ENCODE measurements around the gene SH2D2A. TPM values are rescaled to one million over a fixed set of nuclear protein-coding genes. Genes with fewer than 3 reads are reported as not detected.

The SH2D2A gene
- total RNA-seq, 2 experiments from 2014 or later, result 157 to 205 TPM

DNA sequence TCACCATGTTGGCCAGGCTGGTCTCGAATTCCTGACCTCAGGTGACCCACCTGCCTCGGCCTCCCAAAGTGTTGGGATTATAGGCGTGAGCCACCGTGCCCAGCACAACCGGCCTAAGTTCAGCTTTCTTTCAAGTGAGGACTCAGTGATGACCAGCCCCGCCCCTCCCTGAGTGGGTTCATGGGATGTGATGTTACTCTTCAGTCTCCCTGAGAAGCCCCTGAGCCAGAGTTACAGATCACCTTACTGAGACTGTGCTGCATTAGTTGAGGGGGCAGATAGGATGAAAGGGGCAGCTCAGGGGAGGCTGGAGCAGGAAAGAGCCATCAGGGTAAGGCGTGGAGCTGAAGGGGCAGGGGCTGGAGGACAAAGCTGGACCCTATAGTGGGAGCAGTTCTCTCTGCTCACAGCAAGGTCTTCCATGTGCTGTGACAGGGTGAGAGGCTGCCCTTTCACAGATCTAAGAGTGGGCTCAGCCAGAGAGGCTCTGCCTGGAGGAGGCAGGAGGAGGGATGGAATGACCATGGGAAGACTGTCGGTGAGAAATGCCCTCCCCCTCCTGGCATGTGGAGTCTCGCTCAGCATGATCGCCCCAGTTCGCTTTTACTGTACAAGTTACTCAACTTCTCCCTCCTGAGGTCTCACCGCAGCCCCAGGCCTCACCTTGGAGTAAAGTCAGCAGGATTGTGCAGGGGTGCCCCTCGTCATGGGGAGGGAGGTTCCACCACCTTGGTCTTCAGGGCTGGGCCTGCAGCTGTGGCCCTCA is 13.4 kb downstream of the SH2D2A start:
- no peaks in the 10 kb centered on the region for H3K9me3 Mint-ChIP-seq (ENCODE audit: low read depth)
- no peak overlapping the region for H3K4me3 Mint-ChIP-seq
- CTCF ChIA-PET, result interaction anchor here (2.5 to 31.5 kb wide), 4 partner anchors 11 to 76 kb away, joined by 11 to 600 read pairs (median 46); partner anchors contain the start of genes INSRR, ISG20L2, METTL25B and NTRK1
- H3K36me3 Mint-ChIP-seq, result peaks cover 25% of the 10 kb centered on the region
- no peak for ATAC-seq
- H3K4me1 Mint-ChIP-seq, result peaks cover 47% of the 10 kb centered on the region
- no peak for DNase-seq
- H3K27me3 Mint-ChIP-seq, result no peaks in the 10 kb centered on the region
- H3K27ac Mint-ChIP-seq, result no peak overlapping the region

GRCh38 chr1:156802421-156802935 is 14.2 kb downstream of the SH2D2A start:
- H3K4me3 Mint-ChIP-seq, result no peak overlapping the region
- H3K9me3 Mint-ChIP-seq (ENCODE audit: low read depth), result no peaks in the 10 kb centered on the region
- DNase-seq, result no peak
- ATAC-seq, result no peak
- peaks cover 19% of the 10 kb centered on the region for H3K36me3 Mint-ChIP-seq
- peak overlapping the region; percentile 68 for H3K27ac Mint-ChIP-seq
- peaks cover 39% of the 10 kb centered on the region for H3K4me1 Mint-ChIP-seq
- CTCF ChIA-PET, result interaction anchor here (0.9 to 31.5 kb wide), 9 partner anchors 10 to 118 kb away, joined by 3 to 600 read pairs (median 8); partner anchors contain the start of genes INSRR, ISG20L2, METTL25B and NTRK1
- H3K27me3 Mint-ChIP-seq, result no peaks in the 10 kb centered on the region

- H3K27me3 Mint-ChIP-seq, result no peaks in the 10 kb centered on the region
- DNase-seq (no peak), ATAC-seq (no peak)
- H3K9me3 Mint-ChIP-seq (ENCODE audit: low read depth), result no peaks in the 10 kb centered on the region
- peak overlapping the region; percentile 68 for H3K27ac Mint-ChIP-seq
- H3K4me3 Mint-ChIP-seq, result no peak overlapping the region
- CTCF ChIA-PET, result interaction anchor here (0.6 to 31.5 kb wide), 18 partner anchors 9 to 269 kb away, joined by 3 to 600 read pairs (median 4); partner anchors contain the start of genes INSRR, ISG20L2, METTL25B and NES
- H3K36me3 Mint-ChIP-seq, result peaks cover 16% of the 10 kb centered on the region
- peaks cover 32% of the 10 kb centered on the region for H3K4me1 Mint-ChIP-seq
Observed at GRCh38 chr1:156801409-156802121, 15.1 kb downstream of the SH2D2A start.

- CTCF ChIA-PET, result interaction anchor here (0.6 to 31.5 kb wide), 24 partner anchors 9 to 113 kb away, joined by 3 to 600 read pairs (median 4); partner anchors contain the start of genes INSRR, ISG20L2, METTL25B and NTRK1
- peak overlapping the region; percentile 10 for H3K27ac Mint-ChIP-seq
- no peak overlapping the region for H3K4me3 Mint-ChIP-seq
- DNase-seq, result peak; percentile 76
- peak; percentile 77 for ATAC-seq
- peaks cover 26% of the 10 kb centered on the region for H3K36me3 Mint-ChIP-seq
- H3K9me3 Mint-ChIP-seq (ENCODE audit: low read depth), result no peaks in the 10 kb centered on the region
- H3K4me1 Mint-ChIP-seq, result peaks cover 30% of the 10 kb centered on the region
- no peaks in the 10 kb centered on the region for H3K27me3 Mint-ChIP-seq
Observed at GRCh38 chr1:156797212-156797871, 19.3 kb downstream of the SH2D2A start.

DNA sequence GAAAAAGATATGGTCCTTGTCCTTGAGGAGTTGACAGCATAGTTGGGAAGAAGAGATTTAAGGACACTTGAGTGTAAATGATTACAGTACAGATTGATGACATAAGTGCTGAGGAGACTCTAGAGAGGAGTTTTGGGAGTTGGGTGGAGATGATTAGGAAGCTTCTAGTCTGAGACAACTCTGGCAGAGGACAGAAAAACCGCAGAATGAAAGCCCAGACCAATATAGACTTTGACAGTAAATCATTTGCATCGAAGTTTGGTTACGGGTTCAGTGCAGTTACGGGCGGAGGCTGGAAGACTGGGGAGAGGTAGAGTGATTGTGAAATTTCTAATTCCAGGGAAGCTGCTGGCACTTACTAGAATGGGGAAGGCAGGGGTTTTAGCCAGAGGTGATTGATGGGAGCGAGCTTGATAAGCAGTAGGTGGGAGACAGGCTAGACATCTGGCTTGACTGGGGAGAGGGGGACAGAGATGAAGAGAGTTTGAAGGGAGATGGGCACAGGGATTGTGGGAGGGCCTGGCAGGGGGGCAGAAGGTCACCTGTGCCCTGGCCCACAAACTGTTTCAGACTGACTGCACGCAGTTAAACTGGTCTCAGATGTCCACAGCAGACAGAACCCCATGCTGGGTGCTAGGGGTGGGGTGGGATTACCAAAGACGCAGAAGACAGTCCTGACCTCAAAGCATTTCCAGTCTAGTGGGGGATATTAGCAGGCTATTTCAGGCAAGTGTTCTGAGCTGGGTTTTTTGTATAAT is 20.1 kb downstream of the SH2D2A start:
- no peaks in the 10 kb centered on the region for H3K9me3 Mint-ChIP-seq (ENCODE audit: low read depth)
- CTCF ChIA-PET, result interaction anchor here (0.7 to 31.5 kb wide), 22 partner anchors 8 to 112 kb away, joined by 3 to 600 read pairs (median 5); partner anchors contain the start of genes INSRR, ISG20L2, METTL25B and NTRK1
- H3K27me3 Mint-ChIP-seq, result no peaks in the 10 kb centered on the region
- ATAC-seq (no peak), DNase-seq (no peak)
- peaks cover 22% of the 10 kb centered on the region for H3K4me1 Mint-ChIP-seq
- H3K27ac Mint-ChIP-seq, result no peak overlapping the region
- H3K36me3 Mint-ChIP-seq, result peaks cover 30% of the 10 kb centered on the region
- H3K4me3 Mint-ChIP-seq, result no peak overlapping the region

- no peaks in the 10 kb centered on the region for H3K9me3 Mint-ChIP-seq (ENCODE audit: low read depth)
- H3K27ac Mint-ChIP-seq, result no peak overlapping the region
- CTCF ChIA-PET, result interaction anchor here (0.7 to 31.5 kb wide), 14 partner anchors 12 to 133 kb away, joined by 3 to 600 read pairs (median 6); partner anchors contain the start of genes INSRR, ISG20L2, METTL25B and NTRK1
- H3K4me3 Mint-ChIP-seq, result no peak overlapping the region
- peaks cover 35% of the 10 kb centered on the region for H3K36me3 Mint-ChIP-seq
- DNase-seq (no peak), ATAC-seq (no peak)
- peaks cover 14% of the 10 kb centered on the region for H3K4me1 Mint-ChIP-seq
- H3K27me3 Mint-ChIP-seq, result no peaks in the 10 kb centered on the region
Observed at GRCh38 chr1:156795787-156796186, 20.9 kb downstream of the SH2D2A start.

- H3K27me3 Mint-ChIP-seq, result no peaks in the 10 kb centered on the region
- H3K36me3 Mint-ChIP-seq, result peaks cover 35% of the 10 kb centered on the region
- ATAC-seq (no peak), DNase-seq (no peak)
- CTCF ChIA-PET, result interaction anchor here (0.6 to 31.5 kb wide), 15 partner anchors 12 to 1623 kb away, joined by 3 to 600 read pairs (median 5); partner anchors contain the start of genes INSRR, ISG20L2, KRTCAP2 and METTL25B
- H3K27ac Mint-ChIP-seq, result no peak overlapping the region
- H3K4me1 Mint-ChIP-seq, result peaks cover 11% of the 10 kb centered on the region
- no peaks in the 10 kb centered on the region for H3K9me3 Mint-ChIP-seq (ENCODE audit: low read depth)
- H3K4me3 Mint-ChIP-seq, result no peak overlapping the region
Observed at GRCh38 chr1:156795374-156795733, 21.3 kb downstream of the SH2D2A start.

- peaks cover 33% of the 10 kb centered on the region for H3K36me3 Mint-ChIP-seq
- CTCF ChIA-PET, result interaction anchor here (0.6 to 31.5 kb wide), 12 partner anchors 13 to 1622 kb away, joined by 3 to 600 read pairs (median 5); partner anchors contain the start of genes INSRR, ISG20L2, KRTCAP2 and METTL25B
- no peak for ATAC-seq
- no peak overlapping the region for H3K4me3 Mint-ChIP-seq
- DNase-seq, result no peak
- no peak overlapping the region for H3K27ac Mint-ChIP-seq
- H3K27me3 Mint-ChIP-seq, result no peaks in the 10 kb centered on the region
- H3K4me1 Mint-ChIP-seq, result peaks cover 11% of the 10 kb centered on the region
- no peaks in the 10 kb centered on the region for H3K9me3 Mint-ChIP-seq (ENCODE audit: low read depth)
Observed at GRCh38 chr1:156794506-156795373, 21.9 kb downstream of the SH2D2A start.

DNA sequence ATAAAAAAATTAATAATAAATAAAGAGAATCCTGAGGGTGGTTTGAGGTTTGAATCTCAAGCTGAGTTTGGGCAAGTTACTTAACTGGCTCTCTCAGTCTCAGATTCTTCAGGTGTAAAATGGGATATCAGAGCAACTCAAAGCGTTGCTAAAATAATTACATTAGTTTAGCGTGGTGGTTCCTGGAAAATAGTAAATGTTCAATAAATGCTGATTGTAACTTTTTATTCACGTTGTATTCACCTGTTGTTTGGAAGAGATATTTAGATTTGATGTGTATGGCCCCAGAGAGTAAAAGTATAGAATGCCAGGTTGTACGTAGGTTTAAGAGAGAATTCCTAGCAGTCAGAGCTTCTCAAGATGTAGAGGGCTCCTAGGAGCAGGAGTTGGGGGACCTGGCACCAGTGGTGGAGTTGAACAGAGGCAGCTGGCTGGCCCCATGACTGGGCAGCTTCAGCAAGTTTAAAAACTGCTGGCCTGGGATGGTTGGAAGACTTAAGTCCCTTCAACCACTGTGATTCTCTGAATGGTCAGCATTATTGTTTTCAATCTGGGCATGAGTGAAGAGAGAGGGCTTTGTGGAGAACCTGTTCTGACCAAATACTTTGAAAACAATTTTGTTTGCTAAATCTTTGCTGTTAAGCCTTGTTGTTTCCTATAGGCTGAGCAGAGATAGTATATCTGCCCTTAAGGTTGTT is 26.9 kb downstream of the SH2D2A start:
- Mint-ChIP-seq H3K4me1 (peaks cover 6% of the 10 kb centered on the region), H3K4me3 (no peak overlapping the region), H3K27me3 (no peaks in the 10 kb centered on the region), H3K36me3 (peaks cover 40% of the 10 kb centered on the region), H3K9me3 (ENCODE audit: low read depth) (no peaks in the 10 kb centered on the region), H3K27ac (no peak overlapping the region)
- DNase-seq, result no peak
- ATAC-seq, result no peak
- CTCF ChIA-PET, result interaction anchor here (1.1 to 31.5 kb wide), 4 partner anchors 9 to 100 kb away, joined by 3 to 600 read pairs (median 11); partner anchors contain the start of genes INSRR and NTRK1

DNA sequence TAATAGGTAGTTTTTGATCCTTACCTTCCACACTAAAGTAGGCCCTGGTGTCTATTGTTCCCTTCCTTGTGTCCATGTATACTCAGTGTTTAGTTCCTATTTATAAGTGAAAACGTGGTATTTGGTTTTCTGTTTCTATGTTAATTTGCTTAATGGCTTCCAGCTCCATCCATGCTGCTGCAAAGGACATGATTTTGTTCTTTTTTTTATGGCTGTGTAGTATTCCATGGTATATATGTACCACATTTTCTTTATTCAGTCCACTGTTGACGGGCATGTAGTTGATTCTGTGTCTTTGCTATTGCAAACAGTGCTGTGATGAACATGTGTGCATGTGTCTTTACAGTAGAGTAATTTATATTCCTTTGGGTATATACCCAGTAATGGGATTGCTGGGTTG is 28.5 kb downstream of the SH2D2A start:
- DNase-seq (no peak), ATAC-seq (no peak)
- Mint-ChIP-seq H3K27me3 (no peaks in the 10 kb centered on the region), H3K27ac (no peak overlapping the region), H3K4me3 (no peak overlapping the region), H3K9me3 (ENCODE audit: low read depth) (no peaks in the 10 kb centered on the region), H3K36me3 (peaks cover 37% of the 10 kb centered on the region), H3K4me1 (no peaks in the 10 kb centered on the region)
- CTCF ChIA-PET, result interaction anchor here (1.2 to 3.4 kb wide), 4 partner anchors 8 to 99 kb away, joined by 3 to 17 read pairs (median 7); partner anchors contain the start of gene NTRK1

DNA sequence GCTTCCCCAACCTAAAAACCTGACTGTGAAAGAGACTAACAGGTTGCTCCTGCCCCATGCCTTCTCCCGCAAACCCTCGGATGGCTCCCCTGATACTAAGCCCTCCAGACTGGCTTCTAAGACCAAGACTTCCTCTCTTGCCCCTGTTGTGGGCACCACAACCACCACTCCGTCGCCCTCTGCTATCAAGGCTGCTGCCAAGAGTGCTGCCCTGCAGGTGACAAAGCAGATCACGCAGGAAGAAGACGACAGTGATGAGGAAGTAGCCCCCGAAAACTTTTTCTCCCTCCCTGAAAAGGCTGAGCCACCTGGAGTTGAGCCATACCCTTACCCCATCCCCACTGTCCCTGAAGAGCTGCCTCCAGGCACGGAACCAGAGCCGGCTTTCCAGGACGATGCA is 30.0 kb downstream of the SH2D2A start:
- DNase-seq (no peak), ATAC-seq (no peak)
- CTCF ChIA-PET, result interaction anchor here (1.3 to 3.4 kb wide), 6 partner anchors 60 to 97 kb away, joined by 3 to 17 read pairs (median 6); partner anchors contain the start of gene NTRK1
- no peak overlapping the region for H3K27ac Mint-ChIP-seq
- peaks cover 43% of the 10 kb centered on the region for H3K36me3 Mint-ChIP-seq
- H3K27me3 Mint-ChIP-seq, result no peaks in the 10 kb centered on the region
- peaks cover 7% of the 10 kb centered on the region for H3K4me1 Mint-ChIP-seq
- no peak overlapping the region for H3K4me3 Mint-ChIP-seq
- no peaks in the 10 kb centered on the region for H3K9me3 Mint-ChIP-seq (ENCODE audit: low read depth)
